NCI-H526 (cell line): ENCODE measurements around the gene LIN28B.

ENCODE experiments used
- DNase-seq, 2 experiments: peaks; one replicate each; lab custom pipeline; 2025; lab: John Stamatoyannopoulos, UW

Gene LIN28B

GRCh38 chr6:105109955-105110895 lies 153.3 kb downstream of the LIN28B start:
- no peak for DNase-seq

DNA sequence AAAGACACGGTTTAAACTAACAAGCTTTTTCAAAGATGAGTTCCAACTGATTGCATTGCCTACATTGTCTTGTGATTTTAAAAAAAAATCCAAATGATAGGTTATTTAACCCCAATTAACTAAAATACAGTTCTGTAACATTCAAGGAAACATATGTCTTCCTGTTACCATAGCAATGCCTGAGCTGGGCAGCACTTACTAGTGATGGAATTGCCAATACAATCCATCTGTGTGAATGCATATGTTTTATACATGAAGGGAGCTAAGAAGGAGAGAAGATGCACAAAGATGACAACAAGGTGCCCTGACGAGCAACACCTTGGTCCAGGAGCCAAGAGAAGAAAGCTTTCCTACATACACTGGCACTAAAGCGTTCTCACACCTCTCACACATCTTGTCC lies 154.2 kb downstream of the LIN28B start:
- DNase-seq = no peak

- no peak for DNase-seq
Observed at GRCh38 chr6:105111871-105112270, 155.0 kb downstream of the LIN28B start.

- DNase-seq = no peak
Observed at GRCh38 chr6:105112577-105112976, 155.7 kb downstream of the LIN28B start.

DNA sequence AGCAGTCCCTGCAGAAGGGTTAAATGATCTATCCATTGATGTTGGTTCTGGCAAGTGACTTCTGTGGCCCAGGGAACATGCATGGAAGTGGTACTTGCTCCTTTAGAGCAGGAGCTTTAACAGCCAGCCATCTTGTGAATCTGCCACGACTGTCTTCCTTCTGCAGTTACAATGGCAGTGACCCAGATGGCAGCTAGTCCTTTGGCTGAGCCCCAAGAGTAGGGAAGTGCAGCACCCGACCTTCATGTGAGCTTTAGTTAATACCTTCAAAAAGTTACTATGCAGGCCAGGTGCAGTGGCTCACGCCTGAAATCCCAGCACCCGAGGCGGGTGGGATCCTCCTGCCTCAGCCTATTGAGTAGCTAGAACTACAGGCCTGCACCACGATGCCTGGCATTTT lies 156.5 kb downstream of the LIN28B start:
- DNase-seq = no peak

DNA sequence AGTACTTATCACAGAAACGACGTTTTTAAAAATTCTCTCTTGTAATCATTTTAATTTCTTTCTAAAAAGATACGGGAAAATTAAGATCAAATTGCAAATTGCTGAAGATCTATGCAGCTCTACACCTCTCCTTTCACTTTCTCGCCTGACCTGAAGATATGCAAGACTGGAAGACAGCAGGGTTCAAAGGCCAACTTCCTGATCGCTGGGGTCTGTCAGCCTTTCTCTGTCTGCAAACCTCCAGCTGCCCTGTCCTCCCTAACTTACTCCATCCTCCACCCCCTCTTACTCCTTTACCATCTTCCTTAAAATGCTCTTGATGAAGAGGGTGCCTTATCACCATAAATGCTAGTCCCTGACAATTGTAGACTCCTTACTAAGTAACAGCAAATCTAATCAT lies 159.2 kb downstream of the LIN28B start:
- DNase-seq = no peak

GRCh38 chr6:105120570-105120969 lies 163.7 kb downstream of the LIN28B start:
- DNase-seq = no peak

DNA sequence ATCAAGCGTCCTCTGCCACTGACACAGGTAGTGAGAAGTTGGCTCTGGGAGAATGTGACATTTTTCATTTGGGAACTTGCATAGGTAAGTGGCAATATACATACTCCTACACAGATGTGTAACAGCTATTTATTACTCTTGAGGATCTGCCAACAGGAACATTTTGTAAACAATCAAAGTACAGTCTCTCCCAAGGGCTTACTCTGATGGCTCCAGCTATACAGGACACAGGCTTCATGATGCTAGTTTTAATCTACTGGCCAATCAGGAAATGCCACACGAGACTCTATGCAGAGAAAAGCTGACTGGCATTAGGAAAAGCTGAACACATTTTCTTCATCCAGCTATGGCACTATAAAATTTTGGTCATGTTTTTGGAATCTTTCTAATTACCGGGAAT lies 165.1 kb downstream of the LIN28B start:
- DNase-seq = no peak

- DNase-seq = no peak
Observed at GRCh38 chr6:105122717-105123116, 165.8 kb downstream of the LIN28B start.
